Activated CD4-positive, alpha-beta T cell treated with anti-CD3 and anti-CD28 coated beads, Interleukin-2, amount 50 U/mL, for 4 hours (primary cell): ENCODE measurements around the gene ABCG5.

Experiments used
- DNase-seq, 2 experiments: peaks; one replicate each; pipeline ENCODE4 v3.0.0-alpha.2; 2020

ABCG5 gene

GRCh38 chr2:43838560-43839267, at the start of gene ABCG5, which contains the start of gene ABCG8:
Gene ABCG5 (minus strand): TSS chr2:43838839. CDS start chr2:43838679, 160 bp downstream.
Gene ABCG8 (plus strand): TSS chr2:43838971. CDS start chr2:43839054, 83 bp downstream.
- no peak for DNase-seq

- no peak for DNase-seq
Measured at GRCh38 chr2:43887176-43887575, 48.5 kb upstream of the ABCG5 start.

- DNase-seq, result no peak
Measured at GRCh38 chr2:43885132-43885632, 46.5 kb upstream of the ABCG5 start.

- DNase-seq, result no peak
Measured at GRCh38 chr2:43884689-43885088, 46.0 kb upstream of the ABCG5 start.

GRCh38 chr2:43882312-43882711, 43.7 kb upstream of the ABCG5 start:
- no peak for DNase-seq

GRCh38 chr2:43880952-43881351, 42.3 kb upstream of the ABCG5 start:
- no peak for DNase-seq

- no peak for DNase-seq
Measured at GRCh38 chr2:43880471-43880870, 41.8 kb upstream of the ABCG5 start.

GRCh38 chr2:43879261-43879660, 40.6 kb upstream of the ABCG5 start:
- no peak for DNase-seq

GRCh38 chr2:43877782-43878464, 39.3 kb upstream of the ABCG5 start:
- peak; percentile 36 to 54 for DNase-seq

GRCh38 chr2:43874776-43875451, 36.3 kb upstream of the ABCG5 start:
- no peak for DNase-seq

- no peak for DNase-seq
Measured at GRCh38 chr2:43872151-43872550, 33.5 kb upstream of the ABCG5 start.

GRCh38 chr2:43855292-43855691, 16.7 kb upstream of the ABCG5 start:
- no peak for DNase-seq

- DNase-seq, result no peak
Measured at GRCh38 chr2:43854671-43855070, 16.0 kb upstream of the ABCG5 start.

- no peak for DNase-seq
Measured at GRCh38 chr2:43853141-43854081, 14.8 kb upstream of the ABCG5 start.

GRCh38 chr2:43852196-43852730, 13.6 kb upstream of the ABCG5 start:
- DNase-seq, result no peak

GRCh38 chr2:43851011-43851980, 12.7 kb upstream of the ABCG5 start:
- no peak for DNase-seq

GRCh38 chr2:43848214-43848613, 9.6 kb upstream of the ABCG5 start:
- no peak for DNase-seq

- DNase-seq, result no peak
Measured at GRCh38 chr2:43846140-43846793, 7.6 kb upstream of the ABCG5 start.

- DNase-seq, result no peak
Measured at GRCh38 chr2:43845181-43845580, 6.5 kb upstream of the ABCG5 start.

- no peak for DNase-seq
Measured at GRCh38 chr2:43842866-43843226, 4.2 kb upstream of the ABCG5 start.
